Coronary artery (tissue), 2 donors: ENCODE results near the gene DOCK11.

Source experiments
- DNase-seq: peaks from one replicate; pipeline ENCODE4 v3.0.0-alpha.2; 2017; ENCODE audit warnings: low spot score
- H3K27ac ChIP-seq, 2 donors: fragments of 200-600 bp; sonication (generic); one replicate each; pipeline ENCODE4 v1.5.1; 2016 to 2019
- H3K4me3 ChIP-seq: fragments of 200-600 bp; sonication (generic); 2 replicates; pipeline ENCODE4 v1.5.1; 2016; ENCODE audit warnings: mild to moderate bottlenecking, moderate library complexity
- CTCF ChIP-seq: fragments of 200-600 bp; sonication (generic); IDR thresholded peaks from one replicate; pipeline ENCODE4 v1.5.1; 2019; ENCODE audit warnings: antibody characterized with exemption

DOCK11 gene

DNA sequence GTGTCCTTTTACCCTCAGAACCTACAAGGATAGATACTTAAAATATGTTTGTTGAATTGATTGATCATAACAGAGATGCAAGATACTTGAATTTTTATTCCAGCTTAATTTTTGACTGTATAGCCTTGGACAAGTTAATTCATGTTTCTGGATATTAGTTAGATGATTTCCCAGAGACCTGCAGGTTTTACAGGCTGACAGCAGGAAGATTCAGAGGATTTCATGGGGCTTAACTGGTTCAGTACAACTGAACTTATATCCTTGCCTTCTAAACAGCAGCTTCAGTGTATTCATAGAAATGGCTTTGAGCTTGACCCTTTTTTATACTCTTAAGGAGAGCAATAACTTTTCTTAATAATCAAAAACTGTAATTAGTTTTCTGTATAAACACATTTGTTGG is 169.6 kb downstream of the DOCK11 start:
- TF ChIP-seq CTCF = no peak
- DNase-seq = no peak
- Histone ChIP-seq H3K27ac (no peak overlapping the region), H3K4me3 (no peak overlapping the region)

GRCh38 chrX:118666521-118666920 is 170.9 kb downstream of the DOCK11 start:
- Histone ChIP-seq H3K4me3 (no peak overlapping the region), H3K27ac (no peak overlapping the region)
- TF ChIP-seq CTCF = no peak
- DNase-seq = no peak

DNA sequence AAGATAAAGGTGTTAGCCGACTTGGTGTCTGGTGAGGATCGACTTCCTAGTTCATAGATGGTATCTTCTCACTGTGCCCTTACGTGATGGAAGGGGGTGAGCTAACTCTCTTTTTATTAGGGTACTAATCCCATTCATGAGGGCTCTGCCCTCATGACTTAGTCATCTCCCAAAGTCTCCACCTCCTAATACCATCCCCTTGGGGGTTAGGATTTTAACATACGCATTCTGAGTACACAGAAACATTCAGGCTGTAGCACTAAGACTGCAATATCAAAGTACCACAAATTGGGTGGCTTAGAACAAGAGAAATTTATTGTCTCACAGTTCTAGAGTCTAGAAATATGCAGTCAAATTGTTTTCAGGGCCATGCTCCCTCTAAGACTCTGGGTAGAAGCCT is 173.8 kb downstream of the DOCK11 start:
- no peak for TF ChIP-seq CTCF
- DNase-seq = no peak

GRCh38 chrX:118675326-118675965 is 179.8 kb downstream of the DOCK11 start:
- TF ChIP-seq CTCF = no peak

More for the DNA sequence above, 173.8 kb downstream of the DOCK11 start:
- Histone ChIP-seq H3K27ac (no peak overlapping the region), H3K4me3 (no peak overlapping the region)

GRCh38 chrX:118675966-118676349 is 180.3 kb downstream of the DOCK11 start:
- H3K27ac ChIP-seq = no peak overlapping the region
- no peak for DNase-seq

More at GRCh38 chrX:118675326-118675965, 179.8 kb downstream of the DOCK11 start:
- Histone ChIP-seq H3K4me3 (no peak overlapping the region), H3K27ac (no peak overlapping the region)
- no peak for DNase-seq

DNA sequence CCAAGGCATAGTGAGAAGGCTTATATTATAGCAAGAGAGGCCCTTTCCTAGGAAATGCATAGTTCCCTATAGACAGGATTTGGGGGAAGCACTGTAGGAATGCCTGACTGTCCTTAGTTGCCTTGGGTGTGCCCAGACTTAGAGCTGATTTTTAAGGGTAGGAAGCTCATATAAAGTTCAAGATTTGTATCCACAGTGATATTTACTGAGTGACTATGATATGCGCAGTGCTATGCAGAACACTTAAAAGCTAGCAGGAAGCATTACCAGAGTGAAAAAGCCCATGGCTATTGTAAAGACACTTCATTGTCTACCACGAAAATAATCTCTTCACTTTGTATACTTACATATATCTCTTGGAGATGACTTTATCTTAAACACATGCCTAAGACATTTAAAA is 181.7 kb downstream of the DOCK11 start:
- Histone ChIP-seq H3K4me3 (no peak overlapping the region), H3K27ac (no peak overlapping the region)
- DNase-seq = no peak
- TF ChIP-seq CTCF = no peak

More at GRCh38 chrX:118675966-118676349, 180.3 kb downstream of the DOCK11 start:
- no peak overlapping the region for H3K4me3 ChIP-seq
- TF ChIP-seq CTCF = no peak

DNA sequence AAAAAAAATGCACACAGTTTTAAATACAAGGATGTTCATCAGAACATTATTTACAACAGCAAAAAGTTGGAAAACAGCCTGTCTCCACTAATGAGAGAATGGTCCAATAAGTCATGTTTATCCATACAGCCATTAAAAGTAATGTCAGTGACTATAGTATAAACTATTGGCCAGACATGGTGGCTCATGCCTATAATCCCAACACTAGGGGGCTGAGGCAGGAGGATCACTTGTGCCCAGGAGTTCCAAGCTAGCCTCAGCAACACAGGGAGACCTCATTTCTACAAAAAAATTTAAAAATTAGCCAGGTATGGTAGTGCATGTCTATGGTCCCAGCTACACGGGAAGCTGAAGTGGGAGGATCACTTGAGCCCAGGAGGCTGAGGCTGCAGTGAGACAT is 183.7 kb downstream of the DOCK11 start:
- DNase-seq = no peak
- no peak overlapping the region for H3K27ac ChIP-seq
- TF ChIP-seq CTCF = no peak
- no peak overlapping the region for H3K4me3 ChIP-seq
